Neural progenitor cell (in vitro differentiated cells): Measurements from ENCODE around the gene MAP3K13. TPM values are rescaled to one million over a fixed set of nuclear protein-coding genes. Genes with fewer than 3 reads are reported as not detected.
"Not testable (repeated sequence)": the region's sequence is repeated elsewhere in the genome, so short reads cannot be mapped to it uniquely, and the experiment has no call there.

Experiments used
- DNase-seq: peaks from one replicate; pipeline ENCODE4 v3.0.0-alpha.2; 2016; ENCODE audit warnings: low spot score
- H2AFZ ChIP-seq: fragments of 200-600 bp; sonication (generic); replicated peaks from 2 replicates; pipeline ENCODE4 v1.6.1; 2016; ENCODE audit warnings: antibody characterized with exemption
- H3F3A ChIP-seq: fragments of 200-600 bp; sonication (generic); 2 replicates; pipeline ENCODE4 v1.6.1; 2016; ENCODE audit warnings: antibody characterized with exemption, low read depth
- H3K27ac ChIP-seq: fragments of 200-600 bp; sonication (generic); 2 replicates; pipeline ENCODE4 v1.5.1; 2016; ENCODE audit warnings: mild to moderate bottlenecking
- H3K27me3 ChIP-seq: fragments of 200-600 bp; sonication (generic); 2 replicates; pipeline ENCODE4 v1.6.1; 2016; ENCODE audit warnings: mild to moderate bottlenecking, moderate library complexity
- H3K36me3 ChIP-seq: fragments of 200-600 bp; sonication (generic); 2 replicates; pipeline ENCODE4 v1.5.1; 2016
- H3K4me1 ChIP-seq: fragments of 200-600 bp; sonication (generic); 2 replicates; pipeline ENCODE4 v1.6.1; 2016; ENCODE audit warnings: mixed run types
- H3K4me2 ChIP-seq: fragments of 200-600 bp; sonication (generic); 2 replicates; pipeline ENCODE4 v1.6.1; 2016
- H3K4me3 ChIP-seq: fragments of 200-600 bp; sonication (generic); 2 replicates; pipeline ENCODE4 v1.5.1; 2016
- H3K79me2 ChIP-seq: fragments of 200-600 bp; sonication (generic); 2 replicates; pipeline ENCODE4 v1.6.1; 2016; ENCODE audit warnings: low read depth
- H3K9ac ChIP-seq: fragments of 200-600 bp; sonication (generic); 2 replicates; pipeline ENCODE4 v1.6.1; 2016
- H3K9me3 ChIP-seq: fragments of 200-600 bp; sonication (generic); 2 replicates; pipeline ENCODE4 v1.5.1; 2016; ENCODE audit warnings: low read depth
- H4K20me1 ChIP-seq: fragments of 200-600 bp; sonication (generic); 2 replicates; pipeline ENCODE4 v1.6.1; 2016; ENCODE audit warnings: low read depth
- H3K27ac Mint-ChIP-seq: 3 replicates; pipeline ENCODE4 v1.8.0; 2021; ENCODE audit warnings: mixed read lengths
- H3K27me3 Mint-ChIP-seq: 2 replicates; pipeline ENCODE4 v1.8.0; 2022; ENCODE audit warnings: low read depth, mild to moderate bottlenecking, inconsistent platforms, moderate library complexity, mixed read lengths; ENCODE audit not compliant: insufficient read depth
- H3K36me3 Mint-ChIP-seq: 3 replicates; pipeline ENCODE4 v1.8.0; 2021; ENCODE audit warnings: mixed read lengths
- H3K4me1 Mint-ChIP-seq: 3 replicates; pipeline ENCODE4 v1.8.0; 2021; ENCODE audit warnings: mixed read lengths
- H3K4me3 Mint-ChIP-seq: 3 replicates; pipeline ENCODE4 v1.8.0; 2021; ENCODE audit warnings: mild to moderate bottlenecking, moderate library complexity, mixed read lengths
- H3K9me3 Mint-ChIP-seq: 3 replicates; pipeline ENCODE4 v1.8.0; 2020; ENCODE audit warnings: mixed read lengths
- CTCF ChIP-seq: fragments of 200-600 bp; sonication (generic); IDR thresholded peaks from 2 replicates; pipeline ENCODE4 v1.5.1; 2017; ENCODE audit warnings: antibody characterized with exemption, mild to moderate bottlenecking
- EZH2 ChIP-seq: fragments of 200-600 bp; sonication (generic); IDR thresholded peaks from 2 replicates; pipeline ENCODE4 v1.6.1; 2017; ENCODE audit warnings: antibody characterized with exemption, mild to moderate bottlenecking, moderate library complexity
- EZH2phosphoT487 ChIP-seq: fragments of 200-600 bp; sonication (generic); IDR thresholded peaks from 2 replicates; pipeline ENCODE4 v1.6.1; 2017; ENCODE audit warnings: antibody characterized with exemption
- total RNA-seq: library from RNA; depleted of rRNA; stranded (reverse); fragments of >200 nt; gene quantifications from 2 replicates; pipeline ENCODE4 v1.2.3, GENCODE V29; 2015; ENCODE audit warnings: low replicate concordance

The MAP3K13 gene
- total RNA-seq, 1 donor from 2014 or later, result 34.6 TPM

- Histone ChIP-seq H3K9me3 (no peaks in the 10 kb centered on the region), H3K27me3 (no peaks in the 10 kb centered on the region), H3K9ac (no peak overlapping the region), H3K27ac (no peak overlapping the region), H2AFZ (no peak overlapping the region), H3K36me3 (no peaks in the 10 kb centered on the region), H3K4me1 (no peaks in the 10 kb centered on the region), H3K4me2 (no peak overlapping the region), H4K20me1 (no peaks in the 10 kb centered on the region), H3F3A (no peaks in the 10 kb centered on the region), H3K4me3 (no peak overlapping the region), H3K79me2 (no peaks in the 10 kb centered on the region)
- peak; percentile 18 for DNase-seq
- Mint-ChIP-seq H3K27ac (no peak overlapping the region), H3K27me3 (peaks cover 3% of the 10 kb centered on the region), H3K9me3 (no peaks in the 10 kb centered on the region), H3K4me1 (peaks cover 3% of the 10 kb centered on the region), H3K4me3 (no peak overlapping the region), H3K36me3 (no peaks in the 10 kb centered on the region)
- no peak for TF ChIP-seq CTCF
- TF ChIP-seq EZH2phosphoT487, result no peak
- no peak for TF ChIP-seq EZH2
These were observed 47.0 kb downstream of the MAP3K13 start for GRCh38 chr3:185409957-185410356.

- no peak overlapping the region for H2AFZ ChIP-seq
- no peak overlapping the region for H3K4me3 ChIP-seq
- Mint-ChIP-seq H3K4me3 (no peak overlapping the region), H3K36me3 (no peaks in the 10 kb centered on the region), H3K27ac (no peak overlapping the region), H3K27me3 (peaks cover 3% of the 10 kb centered on the region), H3K4me1 (no peaks in the 10 kb centered on the region), H3K9me3 (no peaks in the 10 kb centered on the region)
- H3K4me2 ChIP-seq, result no peak overlapping the region
- H3K79me2 ChIP-seq, result no peaks in the 10 kb centered on the region
- no peaks in the 10 kb centered on the region for H3F3A ChIP-seq
- TF ChIP-seq CTCF (no peak), EZH2phosphoT487 (no peak), EZH2 (no peak)
- H4K20me1 ChIP-seq, result no peaks in the 10 kb centered on the region
- H3K27me3 ChIP-seq, result no peaks in the 10 kb centered on the region
- no peak overlapping the region for H3K9ac ChIP-seq
- no peaks in the 10 kb centered on the region for H3K4me1 ChIP-seq
- no peak overlapping the region for H3K27ac ChIP-seq
- no peaks in the 10 kb centered on the region for H3K9me3 ChIP-seq
- no peak for DNase-seq
- H3K36me3 ChIP-seq, result no peaks in the 10 kb centered on the region
These were observed 48.2 kb downstream of the MAP3K13 start for GRCh38 chr3:185411133-185411532.

- no peaks in the 10 kb centered on the region for H4K20me1 ChIP-seq
- Mint-ChIP-seq H3K9me3 (no peaks in the 10 kb centered on the region), H3K27me3 (peaks cover 3% of the 10 kb centered on the region), H3K36me3 (no peaks in the 10 kb centered on the region), H3K4me3 (no peak overlapping the region), H3K4me1 (no peaks in the 10 kb centered on the region), H3K27ac (no peak overlapping the region)
- H3K4me3 ChIP-seq, result no peak overlapping the region
- H3K79me2 ChIP-seq, result no peaks in the 10 kb centered on the region
- no peak for TF ChIP-seq CTCF
- TF ChIP-seq EZH2phosphoT487, result no peak
- TF ChIP-seq EZH2, result no peak
- no peaks in the 10 kb centered on the region for H3K27me3 ChIP-seq
- no peak overlapping the region for H2AFZ ChIP-seq
- no peak overlapping the region for H3K9ac ChIP-seq
- H3K4me2 ChIP-seq, result no peak overlapping the region
- no peak for DNase-seq
- no peaks in the 10 kb centered on the region for H3K9me3 ChIP-seq
- H3K4me1 ChIP-seq, result no peaks in the 10 kb centered on the region
- no peaks in the 10 kb centered on the region for H3K36me3 ChIP-seq
- H3K27ac ChIP-seq, result no peak overlapping the region
- H3F3A ChIP-seq, result no peaks in the 10 kb centered on the region
These were observed 53.6 kb downstream of the MAP3K13 start for GRCh38 chr3:185416513-185416912.

- H3F3A ChIP-seq, H3K27ac Mint-ChIP-seq, H3K9me3 ChIP-seq, H3K4me3 ChIP-seq, H3K9ac ChIP-seq, H3K4me1 Mint-ChIP-seq, H2AFZ ChIP-seq, H3K4me2 ChIP-seq, H3K79me2 ChIP-seq, H3K27me3 ChIP-seq, H3K4me1 ChIP-seq, H4K20me1 ChIP-seq, H3K9me3 Mint-ChIP-seq, DNase-seq, H3K36me3 Mint-ChIP-seq, H3K27ac ChIP-seq, H3K4me3 Mint-ChIP-seq, H3K36me3 ChIP-seq, H3K27me3 Mint-ChIP-seq: not testable (repeated sequence)
These were observed 55.6 kb downstream of the MAP3K13 start for GRCh38 chr3:185418561-185418977.
